K562 (cell line): ENCODE measurements around the gene PHF1. TPM values are rescaled to one million over a fixed set of nuclear protein-coding genes. Genes with fewer than 3 reads are reported as not detected.

Experiments
- ARHGAP35 ChIP-seq: fragments of 450-650 bp; IDR thresholded peaks from 2 replicates; pipeline ENCODE4 v1.6.1; 2018; ENCODE audit not compliant: partially characterized antibody
- CC2D1A ChIP-seq: fragments of 450-650 bp; IDR thresholded peaks from 2 replicates; pipeline ENCODE4 v1.6.1; 2017; ENCODE audit warnings: mild to moderate bottlenecking
- CHD1 ChIP-seq: fragments of 200-600 bp; sonication (generic); IDR thresholded peaks from one replicate; pipeline ENCODE4 v1.6.1; 2012; ENCODE audit warnings: mild to moderate bottlenecking, moderate library complexity, low read length, inconsistent platforms
- CXXC5 ChIP-seq: fragments of 250-450 bp; sonication (Bioruptor Pico); IDR thresholded peaks from 2 replicates; pipeline ENCODE4 v1.8.0; 2022; ENCODE audit warnings: inconsistent platforms, mild to moderate bottlenecking, moderate library complexity
- EWSR1 ChIP-seq: fragments of 450-650 bp; IDR thresholded peaks from 2 replicates; pipeline ENCODE4 v1.6.1; 2018; ENCODE audit warnings: borderline replicate concordance, mild to moderate bottlenecking, low read depth, moderate library complexity; ENCODE audit not compliant: partially characterized antibody
- KLF6 ChIP-seq: fragments of 250-450 bp; sonication (Bioruptor Pico); IDR thresholded peaks from 2 replicates; pipeline ENCODE4 v1.4.0; 2020; ENCODE audit warnings: mild to moderate bottlenecking, moderate library complexity, borderline replicate concordance
- MBD2 ChIP-seq: sonication (generic); IDR thresholded peaks from 2 replicates; pipeline ENCODE4 v1.6.1; 2016; ENCODE audit warnings: low read depth, borderline replicate concordance
- NCOA4 ChIP-seq: fragments of 450-650 bp; IDR thresholded peaks from 2 replicates; pipeline ENCODE4 v1.6.1; 2018; ENCODE audit warnings: mild to moderate bottlenecking; ENCODE audit not compliant: partially characterized antibody
- NFATC3 ChIP-seq: fragments of 450-650 bp; IDR thresholded peaks from 2 replicates; pipeline ENCODE4 v1.6.1; 2017; ENCODE audit warnings: mild to moderate bottlenecking
- POLR2A ChIP-seq: fragments of 450-650 bp; conservative IDR thresholded peaks from 2 replicates; pipeline ENCODE4 v1.6.1; 2016
- PRDM10 ChIP-seq: fragments of 450-650 bp; IDR thresholded peaks from 2 replicates; pipeline ENCODE4 v1.6.1; 2018; ENCODE audit not compliant: partially characterized antibody
- RFX7 ChIP-seq: fragments of 250-450 bp; sonication (Bioruptor Pico); IDR thresholded peaks from 2 replicates; pipeline ENCODE4 v1.5.1; 2021; ENCODE audit warnings: mild to moderate bottlenecking
- RUNX1 ChIP-seq: sonication (generic); IDR thresholded peaks from 2 replicates; pipeline ENCODE4 v1.6.1; 2016; ENCODE audit warnings: antibody characterized with exemption, low read depth
- SMAD1 ChIP-seq: fragments of 150-350 bp; IDR thresholded peaks from 2 replicates; pipeline ENCODE4 v1.6.1; 2014; ENCODE audit warnings: low read length, low read depth; ENCODE audit not compliant: partially characterized antibody
- SMARCA5 ChIP-seq: fragments of 450-650 bp; IDR thresholded peaks from 2 replicates; pipeline ENCODE4 v1.6.1; 2016
- SMARCE1 ChIP-seq: fragments of 450-650 bp; IDR thresholded peaks from 2 replicates; pipeline ENCODE4 v1.7.1; 2016; ENCODE audit warnings: mild to moderate bottlenecking
- SREBF2 ChIP-seq: sonication (generic); formaldehyde crosslinking; IDR thresholded peaks from 2 replicates; pipeline ENCODE4 v1.4.0; 2020; ENCODE audit warnings: mild to moderate bottlenecking, missing genetic modification reagents
- STAG1 ChIP-seq: sonication (generic); formaldehyde crosslinking; IDR thresholded peaks from 2 replicates; pipeline ENCODE4 v1.5.0; 2020; ENCODE audit warnings: missing genetic modification reagents, borderline replicate concordance
- USF1 ChIP-seq: sonication (generic); formaldehyde crosslinking; IDR thresholded peaks from 2 replicates; pipeline ENCODE4 v1.9.0; 2022; ENCODE audit warnings: mild to moderate bottlenecking, missing genetic modification reagents
- USF2 ChIP-seq: sonication (generic); formaldehyde crosslinking; IDR thresholded peaks from 2 replicates; pipeline ENCODE4 v1.5.0; 2020; ENCODE audit warnings: missing genetic modification reagents
- ZBTB7A ChIP-seq: IDR thresholded peaks from 2 replicates; pipeline ENCODE4 v1.6.1; 2011; ENCODE audit warnings: low read depth, mild to moderate bottlenecking, low read length, moderate library complexity, borderline replicate concordance; ENCODE audit not compliant: control insufficient read depth
- ZNF57 ChIP-seq: fragments of 450-650 bp; formaldehyde crosslinking; IDR thresholded peaks from 2 replicates; pipeline ENCODE4 v1.4.0; 2020; ENCODE audit warnings: mild to moderate bottlenecking, moderate library complexity
- polyA plus RNA-seq, 8 experiments: library from polyadenylated mRNA; depleted of rRNA in 4 of 8; stranded (reverse) in 5 of 8; unstranded in 3 of 8; fragments of >200 nt; fragmentation: Nextera tagmentation in 2 of 8; fragmentation: Illumina TruSeq in 1 of 8; extraction: Ambion mirVana in 2 of 8; extraction: Trizol in 1 of 8; gene quantifications; 2 replicates each; pipeline versions ENCODE4 v1.2.1 to v1.2.3, GENCODE V29; 2011 to 2014; ENCODE audit warnings: inconsistent platforms in 1 of 8, missing spikeins in 1 of 8
- total RNA-seq, 7 experiments: library from RNA; depleted of rRNA in 6 of 7; stranded (reverse); fragments of >200 nt in 6 of 7; fragmentation: Illumina TruSeq in 2 of 7; extraction: Trizol in 2 of 7; gene quantifications; 2 replicates each; pipeline versions ENCODE4 v1.2.1 to v1.2.3, GENCODE V29; 2011 to 2021; ENCODE audit warnings: low replicate concordance in 1 of 7
- TF ChIP-seq, protein P1 (sequence below): fragments of 450-650 bp; IDR thresholded peaks from 2 replicates; pipeline ENCODE4 v1.6.1; 2017; ENCODE audit warnings: mild to moderate bottlenecking, moderate library complexity

Gene PHF1
- total and polyA plus RNA-seq, 9 of the 15 experiments (the other 6 are each of a cell fraction or from before 2014, with no cell fraction given), result 3.7 to 64.2 (median 33.7) TPM

DNA sequence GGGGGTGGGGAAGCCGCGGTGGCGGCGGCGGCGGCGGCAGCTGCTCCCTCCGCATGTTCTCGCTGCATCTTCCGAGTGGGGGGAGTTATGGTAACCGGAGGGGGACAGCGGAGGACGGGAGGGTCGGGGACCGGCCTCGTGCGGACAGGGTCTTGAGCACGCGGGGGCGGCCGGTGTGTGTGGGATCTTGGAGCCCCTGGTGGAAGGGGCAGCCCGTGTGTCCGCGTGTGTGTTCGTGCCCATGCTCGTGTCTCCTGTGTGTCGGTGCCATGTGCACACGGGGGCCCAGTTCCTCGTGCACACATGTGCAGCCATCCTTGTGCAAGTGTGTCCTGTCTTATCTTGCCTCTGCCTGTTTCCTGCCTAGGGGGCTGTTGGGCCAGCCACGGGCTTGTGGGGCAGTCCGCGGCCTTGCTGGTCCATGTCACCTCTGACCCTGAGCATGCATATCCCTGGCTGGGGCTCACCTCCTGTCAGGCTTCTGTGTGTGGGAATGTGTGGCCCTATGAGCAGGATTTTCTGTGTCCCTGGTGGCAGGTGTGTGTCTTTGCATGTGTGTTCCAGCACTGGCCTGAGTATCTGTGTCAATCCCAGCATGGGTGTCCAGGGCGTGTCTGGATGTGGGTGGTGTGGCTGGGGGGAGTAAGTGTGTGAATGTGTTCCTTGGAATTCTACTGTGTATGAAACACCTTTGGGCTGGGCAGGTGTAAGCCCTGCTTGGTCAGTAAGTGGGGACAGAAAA lies 17.6 kb downstream of the PHF1 start (continued):
- TF ChIP-seq CHD1 (peak; percentile 41), RUNX1 (no peak), STAG1 (CRISPR knock-in tag) (peak; percentile 49; the same call in 1 of the 2 replicates), PRDM10 (no peak), EWSR1 (no peak), CXXC5 (CRISPR knock-in tag) (peak; percentile 60), KLF6 (0 out of 2 replicates have a peak, but pooled peaks have one; percentile 32), ARHGAP35 (no peak), RFX7 (CRISPR knock-in tag) (no peak), SMARCE1 (no peak; the same call in 1 of the 2 replicates), CC2D1A (no peak), NCOA4 (no peak), POLR2A (no peak; the same call in none of the 2 replicates), MBD2 (no peak), SMARCA5 (peak; percentile 61; the same call in 1 of the 2 replicates), ZNF57 (CRISPR knock-in tag) (0 out of 2 replicates have a peak, but pooled peaks have one; percentile 21), SMAD1 (no peak), USF1 (peak; percentile 65), ZBTB7A (peak; percentile 39; the same call in 1 of the 2 replicates), USF2 (no peak), SREBF2 (no peak), NFATC3 (no peak)
- TF ChIP-seq, protein P1, sequence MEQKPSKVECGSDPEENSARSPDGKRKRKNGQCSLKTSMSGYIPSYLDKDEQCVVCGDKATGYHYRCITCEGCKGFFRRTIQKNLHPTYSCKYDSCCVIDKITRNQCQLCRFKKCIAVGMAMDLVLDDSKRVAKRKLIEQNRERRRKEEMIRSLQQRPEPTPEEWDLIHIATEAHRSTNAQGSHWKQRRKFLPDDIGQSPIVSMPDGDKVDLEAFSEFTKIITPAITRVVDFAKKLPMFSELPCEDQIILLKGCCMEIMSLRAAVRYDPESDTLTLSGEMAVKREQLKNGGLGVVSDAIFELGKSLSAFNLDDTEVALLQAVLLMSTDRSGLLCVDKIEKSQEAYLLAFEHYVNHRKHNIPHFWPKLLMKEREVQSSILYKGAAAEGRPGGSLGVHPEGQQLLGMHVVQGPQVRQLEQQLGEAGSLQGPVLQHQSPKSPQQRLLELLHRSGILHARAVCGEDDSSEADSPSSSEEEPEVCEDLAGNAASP, result no peak
